HS-5 (cell line): ENCODE results near the gene ERVW-1.
A peak's percentile ranks its signal among the peaks of the same experiment; 100 is the strongest.
"Not testable (repeated sequence)": the region's sequence is repeated elsewhere in the genome, so short reads cannot be mapped to it uniquely, and the experiment has no call there.

Experiments
- DNase-seq: peaks from one replicate; pipeline ENCODE4 v3.0.0-alpha.2; 2012; ENCODE audit warnings: low read depth

ERVW-1 gene

GRCh38 chr7:92477681-92478080, at the start of gene ERVW-1:
TSS of gene ERVW-1 (minus strand) at chr7:92477946. CDS start at chr7:92470381, 7,565 bp downstream.
- not testable (repeated sequence) for DNase-seq

- DNase-seq: no peak
Measured at GRCh38 chr7:92523110-92523509, 45.4 kb upstream of the ERVW-1 start.

- no peak for DNase-seq
Measured at GRCh38 chr7:92520024-92520423, 42.3 kb upstream of the ERVW-1 start.

- peak; percentile 6 for DNase-seq
Measured at GRCh38 chr7:92517631-92518030, 39.9 kb upstream of the ERVW-1 start.

GRCh38 chr7:92513167-92513902, 35.6 kb upstream of the ERVW-1 start:
- DNase-seq: no peak

- DNase-seq: no peak
Measured at GRCh38 chr7:92508946-92509345, 31.2 kb upstream of the ERVW-1 start.

GRCh38 chr7:92506363-92506762, 28.6 kb upstream of the ERVW-1 start:
- DNase-seq: no peak

GRCh38 chr7:92504563-92504962, 26.8 kb upstream of the ERVW-1 start:
- DNase-seq: no peak

- no peak for DNase-seq
Measured at GRCh38 chr7:92503767-92504166, 26.0 kb upstream of the ERVW-1 start.

GRCh38 chr7:92498557-92498956, 20.8 kb upstream of the ERVW-1 start:
- DNase-seq: no peak

- no peak for DNase-seq
Measured at GRCh38 chr7:92496876-92497275, 19.1 kb upstream of the ERVW-1 start.

GRCh38 chr7:92489634-92490033, 11.9 kb upstream of the ERVW-1 start:
- DNase-seq: no peak

- no peak for DNase-seq
Measured at GRCh38 chr7:92487804-92488203, 10.1 kb upstream of the ERVW-1 start.

- DNase-seq: no peak
Measured at GRCh38 chr7:92485974-92486373, 8.2 kb upstream of the ERVW-1 start.

- no peak for DNase-seq
Measured at GRCh38 chr7:92485267-92485892, 7.6 kb upstream of the ERVW-1 start.

- DNase-seq: not testable (repeated sequence)
Measured at GRCh38 chr7:92484226-92484625, 6.5 kb upstream of the ERVW-1 start.

GRCh38 chr7:92483624-92484023, 5.9 kb upstream of the ERVW-1 start:
- not testable (repeated sequence) for DNase-seq

- not testable (repeated sequence) for DNase-seq
Measured at GRCh38 chr7:92479146-92479545, 1.4 kb upstream of the ERVW-1 start.

GRCh38 chr7:92478711-92479110, 965 bp upstream of the ERVW-1 start:
- no peak for DNase-seq

- DNase-seq: no peak
Measured at GRCh38 chr7:92478095-92478494, 349 bp upstream of the ERVW-1 start.

GRCh38 chr7:92475851-92476590, 1.7 kb downstream of the ERVW-1 start:
- DNase-seq: not testable (repeated sequence)

- not testable (repeated sequence) for DNase-seq
Measured at GRCh38 chr7:92475261-92475770, 2.4 kb downstream of the ERVW-1 start.

GRCh38 chr7:92473989-92474388, 3.8 kb downstream of the ERVW-1 start:
- not testable (repeated sequence) for DNase-seq
